Stimulated activated CD8-positive, alpha-beta memory T cell treated with anti-CD3 and anti-CD28 coated beads, Interleukin-12 subunit alpha, Interleukin-12 subunit beta, amount 100 ng/mL, for 24 hours (primary cell): ENCODE results near the gene LTBP3.

Source experiments
- DNase-seq: peaks from one replicate; pipeline ENCODE4 v3.0.0-alpha.2; 2020; ENCODE audit errors: extremely low read depth

The LTBP3 gene

GRCh38 chr11:65496304-65497140 lies 61.6 kb downstream of the LTBP3 start:
- DNase-seq, result no peak

- no peak for DNase-seq
Observed at GRCh38 chr11:65493367-65494176, 64.6 kb downstream of the LTBP3 start.

GRCh38 chr11:65492637-65493366 lies 65.4 kb downstream of the LTBP3 start:
- DNase-seq, result no peak

GRCh38 chr11:65492387-65492636 lies 65.8 kb downstream of the LTBP3 start:
- DNase-seq, result no peak

- DNase-seq, result no peak
Observed at GRCh38 chr11:65491614-65492386, 66.4 kb downstream of the LTBP3 start.

- no peak for DNase-seq
Observed at GRCh38 chr11:65491163-65491465, 67.0 kb downstream of the LTBP3 start.

GRCh38 chr11:65489706-65490320 lies 68.3 kb downstream of the LTBP3 start:
- DNase-seq, result no peak

GRCh38 chr11:65489035-65489705 lies 69.0 kb downstream of the LTBP3 start:
- DNase-seq, result no peak
